HepG2 (cell line): ENCODE results near the gene ZNF547. TPM values are rescaled to one million over a fixed set of nuclear protein-coding genes. Genes with fewer than 3 reads are reported as not detected.

Experiments used
- DMAP1 ChIP-seq: IDR thresholded peaks from 2 replicates; pipeline ENCODE4 v1.6.1; 2016
- ELF3 ChIP-seq: IDR thresholded peaks from 2 replicates; pipeline ENCODE4 v1.6.1; 2016; ENCODE audit warnings: missing genetic modification reagents, missing compliant biosample characterization
- ETV5 ChIP-seq: IDR thresholded peaks from 2 replicates; pipeline ENCODE4 v1.6.1; 2018; ENCODE audit warnings: missing biosample characterization, missing genetic modification reagents, inconsistent platforms, borderline replicate concordance
- HHEX ChIP-seq: IDR thresholded peaks from 2 replicates; pipeline ENCODE4 v1.6.1; 2016; ENCODE audit warnings: control low read depth
- PHF8 ChIP-seq: sonication (generic); formaldehyde crosslinking; IDR thresholded peaks from 2 replicates; pipeline ENCODE4 v1.5.0; 2020; ENCODE audit warnings: missing genetic modification reagents
- ZC3H13 ChIP-seq: sonication (generic); formaldehyde crosslinking; IDR thresholded peaks from 2 replicates; pipeline ENCODE4 v1.8.1; 2023; ENCODE audit warnings: mild to moderate bottlenecking, missing genetic modification reagents, moderate library complexity
- ZNF274 ChIP-seq: sonication (generic); formaldehyde crosslinking; IDR thresholded peaks from 2 replicates; pipeline ENCODE4 v1.5.1; 2020; ENCODE audit warnings: mild to moderate bottlenecking, missing genetic modification reagents
- ZNF737 ChIP-seq: sonication (generic); formaldehyde crosslinking; IDR thresholded peaks from 2 replicates; pipeline ENCODE4 v1.5.0; 2020; ENCODE audit warnings: missing genetic modification reagents, mild to moderate bottlenecking, borderline replicate concordance
- ZNF768 ChIP-seq: sonication (generic); formaldehyde crosslinking; IDR thresholded peaks from 2 replicates; pipeline ENCODE4 v1.4.0; 2020; ENCODE audit warnings: missing genetic modification reagents
- ZSCAN29 ChIP-seq: sonication (generic); formaldehyde crosslinking; conservative IDR thresholded peaks from 2 replicates; pipeline ENCODE4 v1.4.0; 2020; ENCODE audit warnings: mild to moderate bottlenecking, missing genetic modification reagents
- polyA plus RNA-seq, 8 experiments: library from polyadenylated mRNA; depleted of rRNA in 3 of 8; stranded (reverse) in 7 of 8; unstranded in 1 of 8; fragments of >200 nt; fragmentation: Illumina TruSeq in 4 of 8; extraction: Trizol in 4 of 8; gene quantifications; 2 replicates each; pipeline versions ENCODE4 v1.2.1 to v1.2.3, GENCODE V29; 2011 to 2016; ENCODE audit warnings: low read depth in 4 of 8, missing spikeins in 1 of 8, mixed read lengths in 1 of 8; ENCODE audit not compliant: insufficient read depth in 1 of 8
- total RNA-seq, 5 experiments: library from RNA; depleted of rRNA; stranded (reverse); fragments of >200 nt; fragmentation: Illumina TruSeq; extraction: Trizol; gene quantifications; 2 replicates each; pipeline ENCODE4 v1.2.3, GENCODE V29; 2016; ENCODE audit warnings: low read depth in 1 of 5
- TF ChIP-seq, protein P1 (sequence below): sonication (generic); formaldehyde crosslinking; IDR thresholded peaks from 2 replicates; pipeline ENCODE4 v1.5.0; 2020; ENCODE audit warnings: mild to moderate bottlenecking, missing genetic modification reagents
- TF ChIP-seq, protein P2 (sequence below): IDR thresholded peaks from 2 replicates; pipeline ENCODE4 v1.6.1; 2018; ENCODE audit warnings: missing genetic modification reagents, mild to moderate bottlenecking, missing compliant biosample characterization
- TF ChIP-seq, protein P3 (sequence below): sonication (generic); formaldehyde crosslinking; IDR thresholded peaks from 2 replicates; pipeline ENCODE4 v1.4.0; 2020; ENCODE audit warnings: mild to moderate bottlenecking, missing genetic modification reagents
- TF ChIP-seq, protein P4 (sequence below): sonication (generic); formaldehyde crosslinking; IDR thresholded peaks from 2 replicates; pipeline ENCODE4 v1.4.0; 2020; ENCODE audit warnings: missing genetic modification reagents
- TF ChIP-seq, protein P5 (sequence below), 2 experiments: sonication (generic) in 1 of 2; formaldehyde crosslinking in 1 of 2; IDR thresholded peaks; 2 replicates each; pipeline versions ENCODE4 v1.5.1 to v1.6.1; 2011 to 2020; ENCODE audit warnings: borderline replicate concordance in 1 of 2, low read depth in 1 of 2, low read length in 1 of 2, mild to moderate bottlenecking in 1 of 2, missing genetic modification reagents in 1 of 2, moderate library complexity in 1 of 2
- TF ChIP-seq, protein P6 (sequence below): sonication (generic); formaldehyde crosslinking; IDR thresholded peaks from 2 replicates; pipeline ENCODE4 v1.4.0; 2020; ENCODE audit warnings: missing genetic modification reagents, borderline replicate concordance

The ZNF547 gene
- total and polyA plus RNA-seq, 2 of the 13 experiments (the other 11 are each of a cell fraction or from before 2014, with no cell fraction given) = 2.0 to 2.6 TPM

DNA sequence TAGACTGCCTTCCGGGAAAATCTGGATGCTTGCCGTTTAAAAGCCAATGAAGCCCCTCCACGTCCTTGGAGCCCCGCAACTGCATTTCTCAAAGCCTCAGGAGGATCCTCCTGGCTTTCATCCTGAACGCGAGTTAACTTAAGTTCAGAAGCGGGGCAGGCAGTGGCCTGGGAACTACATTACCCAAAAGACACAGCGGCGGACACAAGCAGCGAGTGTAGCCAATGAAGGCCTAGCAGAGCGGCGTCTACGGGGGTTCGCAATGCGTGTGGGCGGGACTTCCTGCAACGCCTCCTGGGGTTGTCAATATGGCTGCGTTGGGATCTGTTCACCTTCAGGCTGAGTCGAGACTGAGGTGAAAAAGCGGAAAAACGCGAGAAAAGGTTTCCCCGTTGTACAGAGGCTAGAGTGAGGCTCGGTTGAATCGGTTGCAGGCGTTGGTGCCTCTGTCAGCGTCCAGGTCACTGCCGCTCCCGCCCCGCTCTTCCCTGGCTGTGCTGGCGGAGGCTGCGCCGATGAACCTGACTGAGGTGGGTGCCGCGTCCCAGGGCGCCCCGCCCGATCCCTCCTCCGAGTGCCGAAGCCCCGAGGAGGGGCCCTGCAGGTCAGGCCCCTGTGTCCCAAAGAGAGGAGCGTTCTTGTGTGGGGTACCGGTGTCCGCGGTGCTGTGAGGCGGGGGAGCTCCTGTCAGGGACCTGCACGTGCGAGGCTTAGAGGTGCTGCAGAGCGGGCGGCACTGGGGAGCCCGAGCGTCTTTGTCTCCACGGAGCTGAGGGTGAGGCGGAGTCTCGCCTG is 47.7 kb downstream of the ZNF547 start, which contains the start of gene ZNF17 (continued):
- 0 out of 2 replicates have a peak, but pooled peaks have one; percentile 48 for TF ChIP-seq DMAP1 (CRISPR knock-in tag)
- TF ChIP-seq, protein P1, sequence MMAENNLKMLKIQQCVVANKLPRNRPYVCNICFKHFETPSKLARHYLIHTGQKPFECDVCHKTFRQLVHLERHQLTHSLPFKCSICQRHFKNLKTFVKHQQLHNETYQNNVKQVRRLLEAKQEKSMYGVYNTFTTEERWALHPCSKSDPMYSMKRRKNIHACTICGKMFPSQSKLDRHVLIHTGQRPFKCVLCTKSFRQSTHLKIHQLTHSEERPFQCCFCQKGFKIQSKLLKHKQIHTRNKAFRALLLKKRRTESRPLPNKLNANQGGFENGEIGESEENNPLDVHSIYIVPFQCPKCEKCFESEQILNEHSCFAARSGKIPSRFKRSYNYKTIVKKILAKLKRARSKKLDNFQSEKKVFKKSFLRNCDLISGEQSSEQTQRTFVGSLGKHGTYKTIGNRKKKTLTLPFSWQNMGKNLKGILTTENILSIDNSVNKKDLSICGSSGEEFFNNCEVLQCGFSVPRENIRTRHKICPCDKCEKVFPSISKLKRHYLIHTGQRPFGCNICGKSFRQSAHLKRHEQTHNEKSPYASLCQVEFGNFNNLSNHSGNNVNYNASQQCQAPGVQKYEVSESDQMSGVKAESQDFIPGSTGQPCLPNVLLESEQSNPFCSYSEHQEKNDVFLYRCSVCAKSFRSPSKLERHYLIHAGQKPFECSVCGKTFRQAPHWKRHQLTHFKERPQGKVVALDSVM (CRISPR knock-in tag) = 0 out of 2 replicates have a peak, but pooled peaks have one; percentile 21
- TF ChIP-seq, protein P2, sequence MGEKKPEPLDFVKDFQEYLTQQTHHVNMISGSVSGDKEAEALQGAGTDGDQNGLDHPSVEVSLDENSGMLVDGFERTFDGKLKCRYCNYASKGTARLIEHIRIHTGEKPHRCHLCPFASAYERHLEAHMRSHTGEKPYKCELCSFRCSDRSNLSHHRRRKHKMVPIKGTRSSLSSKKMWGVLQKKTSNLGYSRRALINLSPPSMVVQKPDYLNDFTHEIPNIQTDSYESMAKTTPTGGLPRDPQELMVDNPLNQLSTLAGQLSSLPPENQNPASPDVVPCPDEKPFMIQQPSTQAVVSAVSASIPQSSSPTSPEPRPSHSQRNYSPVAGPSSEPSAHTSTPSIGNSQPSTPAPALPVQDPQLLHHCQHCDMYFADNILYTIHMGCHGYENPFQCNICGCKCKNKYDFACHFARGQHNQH (CRISPR knock-in tag) = peak; percentile 77; the same call in 1 of the 2 replicates
- TF ChIP-seq, protein P3, sequence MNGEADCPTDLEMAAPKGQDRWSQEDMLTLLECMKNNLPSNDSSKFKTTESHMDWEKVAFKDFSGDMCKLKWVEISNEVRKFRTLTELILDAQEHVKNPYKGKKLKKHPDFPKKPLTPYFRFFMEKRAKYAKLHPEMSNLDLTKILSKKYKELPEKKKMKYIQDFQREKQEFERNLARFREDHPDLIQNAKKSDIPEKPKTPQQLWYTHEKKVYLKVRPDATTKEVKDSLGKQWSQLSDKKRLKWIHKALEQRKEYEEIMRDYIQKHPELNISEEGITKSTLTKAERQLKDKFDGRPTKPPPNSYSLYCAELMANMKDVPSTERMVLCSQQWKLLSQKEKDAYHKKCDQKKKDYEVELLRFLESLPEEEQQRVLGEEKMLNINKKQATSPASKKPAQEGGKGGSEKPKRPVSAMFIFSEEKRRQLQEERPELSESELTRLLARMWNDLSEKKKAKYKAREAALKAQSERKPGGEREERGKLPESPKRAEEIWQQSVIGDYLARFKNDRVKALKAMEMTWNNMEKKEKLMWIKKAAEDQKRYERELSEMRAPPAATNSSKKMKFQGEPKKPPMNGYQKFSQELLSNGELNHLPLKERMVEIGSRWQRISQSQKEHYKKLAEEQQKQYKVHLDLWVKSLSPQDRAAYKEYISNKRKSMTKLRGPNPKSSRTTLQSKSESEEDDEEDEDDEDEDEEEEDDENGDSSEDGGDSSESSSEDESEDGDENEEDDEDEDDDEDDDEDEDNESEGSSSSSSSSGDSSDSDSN = 0 out of 2 replicates have a peak, but pooled peaks have one; percentile 40
- TF ChIP-seq PHF8 = peak; percentile 92
- no peak for TF ChIP-seq ZNF274
- 0 out of 2 replicates have a peak, but pooled peaks have one; percentile 56 for TF ChIP-seq ZC3H13 (CRISPR knock-in tag)
- TF ChIP-seq, protein P4, sequence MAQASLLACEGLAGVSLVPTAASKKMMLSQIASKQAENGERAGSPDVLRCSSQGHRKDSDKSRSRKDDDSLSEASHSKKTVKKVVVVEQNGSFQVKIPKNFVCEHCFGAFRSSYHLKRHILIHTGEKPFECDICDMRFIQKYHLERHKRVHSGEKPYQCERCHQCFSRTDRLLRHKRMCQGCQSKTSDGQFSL (CRISPR knock-in tag) = 0 out of 2 replicates have a peak, but pooled peaks have one; percentile 7
- TF ChIP-seq ZSCAN29 = peak; percentile 60; the same call in 1 of the 2 replicates
- TF ChIP-seq ZNF768 (CRISPR knock-in tag) = peak; percentile 60; the same call in 1 of the 2 replicates
- 0 out of 2 replicates have a peak, but pooled peaks have one; percentile 23 for TF ChIP-seq ETV5
- peak; percentile 50; the same call in 1 of the 2 replicates for TF ChIP-seq ELF3 (CRISPR knock-in tag)
- TF ChIP-seq, protein P5, sequence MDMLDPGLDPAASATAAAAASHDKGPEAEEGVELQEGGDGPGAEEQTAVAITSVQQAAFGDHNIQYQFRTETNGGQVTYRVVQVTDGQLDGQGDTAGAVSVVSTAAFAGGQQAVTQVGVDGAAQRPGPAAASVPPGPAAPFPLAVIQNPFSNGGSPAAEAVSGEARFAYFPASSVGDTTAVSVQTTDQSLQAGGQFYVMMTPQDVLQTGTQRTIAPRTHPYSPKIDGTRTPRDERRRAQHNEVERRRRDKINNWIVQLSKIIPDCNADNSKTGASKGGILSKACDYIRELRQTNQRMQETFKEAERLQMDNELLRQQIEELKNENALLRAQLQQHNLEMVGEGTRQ (IDR thresholded peaks at IDR 0.05; ENCODE audit: low read depth, low read length) = no peak
- TF ChIP-seq, protein P5 (CRISPR knock-in tag; IDR thresholded peaks at IDR 0.05; ENCODE audit: borderline replicate concordance) = no peak
- TF ChIP-seq, protein P6, sequence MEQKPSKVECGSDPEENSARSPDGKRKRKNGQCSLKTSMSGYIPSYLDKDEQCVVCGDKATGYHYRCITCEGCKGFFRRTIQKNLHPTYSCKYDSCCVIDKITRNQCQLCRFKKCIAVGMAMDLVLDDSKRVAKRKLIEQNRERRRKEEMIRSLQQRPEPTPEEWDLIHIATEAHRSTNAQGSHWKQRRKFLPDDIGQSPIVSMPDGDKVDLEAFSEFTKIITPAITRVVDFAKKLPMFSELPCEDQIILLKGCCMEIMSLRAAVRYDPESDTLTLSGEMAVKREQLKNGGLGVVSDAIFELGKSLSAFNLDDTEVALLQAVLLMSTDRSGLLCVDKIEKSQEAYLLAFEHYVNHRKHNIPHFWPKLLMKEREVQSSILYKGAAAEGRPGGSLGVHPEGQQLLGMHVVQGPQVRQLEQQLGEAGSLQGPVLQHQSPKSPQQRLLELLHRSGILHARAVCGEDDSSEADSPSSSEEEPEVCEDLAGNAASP (CRISPR knock-in tag) = 0 out of 2 replicates have a peak, but pooled peaks have one; percentile 37
- TF ChIP-seq ZNF737 (CRISPR knock-in tag) = no peak
- 0 out of 2 replicates have a peak, but pooled peaks have one; percentile 16 for TF ChIP-seq HHEX (CRISPR knock-in tag)
